IMR-90 (cell line): Measurements from ENCODE around the gene BMP5. TPM values are rescaled to one million over a fixed set of nuclear protein-coding genes. Genes with fewer than 3 reads are reported as not detected.

Source experiments
- ATAC-seq: fragments of 200-7000 bp; cut with Tn5 transposase; 2 replicates; pipeline ENCODE4 v1.9.1; 2020; ENCODE audit warnings: low read depth, mild to moderate bottlenecking, moderate library complexity
- BruUV-seq: library from RNA; stranded (reverse); fragments of 400-500 nt; replicated peaks from 2 replicates; lab custom pipeline; 2021; lab: Mats Ljungman, UMichigan
- CTCF ChIA-PET: fragments of 300-600 bp; formaldehyde crosslinking; extraction: SDS; loops from one replicate; lab custom pipeline; 2021; ENCODE audit warnings: antibody characterized with exemption; lab: Yijun Ruan, JAX
- POLR2A ChIA-PET: fragments of 300-600 bp; sonication (Branson Sonifier 250); formaldehyde crosslinking; loops from one replicate; lab custom pipeline; 2022; ENCODE audit warnings: antibody characterized with exemption; ENCODE audit not compliant: unreplicated experiment; lab: Charles Lee
- DNase-seq: peaks from one replicate; pipeline ENCODE4 v3.0.0; 2013
- H2AFZ ChIP-seq: replicated peaks from 2 replicates; pipeline ENCODE3; 2013; ENCODE audit warnings: low read length, mild to moderate bottlenecking; ENCODE audit not compliant: poor library complexity
- H2AK5ac ChIP-seq: 2 replicates; pipeline ENCODE4 v1.6.1; 2013; ENCODE audit warnings: low read depth, low read length, inconsistent platforms
- H2AK9ac ChIP-seq: replicated peaks from 2 replicates; pipeline ENCODE3; 2013; ENCODE audit warnings: mild to moderate bottlenecking, low read depth, low read length, moderate library complexity; ENCODE audit not compliant: poor library complexity
- H2BK120ac ChIP-seq: 2 replicates; pipeline ENCODE4 v1.6.1; 2013; ENCODE audit warnings: low read depth, low read length, inconsistent platforms
- H2BK15ac ChIP-seq: 3 replicates; pipeline ENCODE4 v1.6.1; 2013; ENCODE audit warnings: low read depth, low read length, inconsistent platforms
- H2BK20ac ChIP-seq: 2 replicates; pipeline ENCODE4 v1.6.1; 2013; ENCODE audit warnings: low read depth, mild to moderate bottlenecking, inconsistent platforms, low read length, moderate library complexity
- H2BK5ac ChIP-seq: 2 replicates; pipeline ENCODE4 v1.6.1; 2013; ENCODE audit warnings: mild to moderate bottlenecking, low read depth, low read length, inconsistent platforms; ENCODE audit not compliant: poor library complexity, severe bottlenecking
- H3K14ac ChIP-seq: replicated peaks from 2 replicates; pipeline ENCODE4 v1.6.1; 2013; ENCODE audit warnings: low read depth, low read length, inconsistent platforms
- H3K18ac ChIP-seq: 2 replicates; pipeline ENCODE4 v1.6.1; 2013; ENCODE audit warnings: low read depth, low read length, control low read depth
- H3K23ac ChIP-seq: 2 replicates; pipeline ENCODE4 v1.6.1; 2013; ENCODE audit warnings: low read depth, low read length, inconsistent platforms
- H3K27ac ChIP-seq: 2 replicates; pipeline ENCODE4 v1.5.1; 2013; ENCODE audit warnings: mild to moderate bottlenecking, control low read depth, low read length; ENCODE audit not compliant: insufficient read depth
- H3K27me3 ChIP-seq: 2 replicates; pipeline ENCODE4 v1.6.1; 2013; ENCODE audit warnings: low read length; ENCODE audit not compliant: control insufficient read depth, insufficient read depth
- H3K36me3 ChIP-seq: 2 replicates; pipeline ENCODE4 v1.6.1; 2013; ENCODE audit warnings: low read length, mixed read lengths; ENCODE audit not compliant: control insufficient read depth, insufficient read depth
- H3K4ac ChIP-seq: 2 replicates; pipeline ENCODE4 v1.6.1; 2013; ENCODE audit warnings: low read depth, low read length, inconsistent platforms
- H3K4me1 ChIP-seq: 2 replicates; pipeline ENCODE4 v1.6.1; 2013; ENCODE audit warnings: low read length, mixed read lengths; ENCODE audit not compliant: control insufficient read depth, insufficient read depth
- H3K4me2 ChIP-seq: 2 replicates; pipeline ENCODE4 v1.6.1; 2013; ENCODE audit warnings: low read depth, mild to moderate bottlenecking, control low read depth, low read length, moderate library complexity
- H3K4me3 ChIP-seq: 2 replicates; pipeline ENCODE4 v1.5.1; 2013; ENCODE audit warnings: low read depth, mild to moderate bottlenecking, control low read depth, low read length, moderate library complexity; ENCODE audit not compliant: insufficient read depth
- H3K56ac ChIP-seq: 2 replicates; pipeline ENCODE4 v1.6.1; 2013; ENCODE audit warnings: low read length, inconsistent platforms; ENCODE audit not compliant: insufficient read depth; ENCODE audit errors: extremely low read depth
- H3K79me1 ChIP-seq, 2 experiments: 2 replicates each; pipeline ENCODE4 v1.6.1; 2013; ENCODE audit warnings: low read length in 2 of 2, inconsistent platforms in 1 of 2, low read depth in 1 of 2
- H3K9ac ChIP-seq: 2 replicates; pipeline ENCODE4 v1.6.1; 2013; ENCODE audit warnings: low read depth, low read length, control low read depth
- H3K9me1 ChIP-seq: 2 replicates; pipeline ENCODE4 v1.6.1; 2013; ENCODE audit warnings: low read length, inconsistent platforms; ENCODE audit not compliant: insufficient read depth
- H3K9me3 ChIP-seq: 2 replicates; pipeline ENCODE4 v1.6.1; 2013; ENCODE audit warnings: low read length; ENCODE audit not compliant: control insufficient read depth, insufficient read depth
- H4K20me1 ChIP-seq: 2 replicates; pipeline ENCODE4 v1.6.1; 2013; ENCODE audit warnings: low read length, inconsistent platforms; ENCODE audit not compliant: insufficient read depth
- H4K5ac ChIP-seq: 2 replicates; pipeline ENCODE4 v1.6.1; 2013; ENCODE audit warnings: mild to moderate bottlenecking, low read depth, low read length, control low read depth
- H4K8ac ChIP-seq, 2 experiments: 2 replicates each; pipeline ENCODE4 v1.6.1; 2013; ENCODE audit warnings: low read depth in 2 of 2, low read length in 2 of 2, control low read depth in 1 of 2, inconsistent platforms in 1 of 2
- H4K91ac ChIP-seq: 2 replicates; pipeline ENCODE4 v1.6.1; 2013; ENCODE audit warnings: low read depth, low read length, inconsistent platforms; ENCODE audit not compliant: insufficient read depth
- BHLHE40 ChIP-seq: fragments of 150-350 bp; IDR thresholded peaks from 2 replicates; pipeline ENCODE4 v1.6.1; 2016; ENCODE audit warnings: mild to moderate bottlenecking, low read depth, low read length
- CEBPB ChIP-seq: IDR thresholded peaks from 2 replicates; pipeline ENCODE4 v1.6.1; 2012; ENCODE audit warnings: low read depth, low read length, improper control_type of control experiment
- CHD1 ChIP-seq: IDR thresholded peaks from 2 replicates; pipeline ENCODE4 v1.6.1; 2012; ENCODE audit warnings: low read depth, low read length, improper control_type of control experiment
- FOS ChIP-seq: fragments of 150-350 bp; IDR thresholded peaks from 2 replicates; pipeline ENCODE4 v1.6.1; 2016; ENCODE audit warnings: low read depth, low read length
- MAFK ChIP-seq: IDR thresholded peaks from 2 replicates; pipeline ENCODE4 v1.6.1; 2012; ENCODE audit warnings: low read depth, low read length, improper control_type of control experiment
- MAZ ChIP-seq: IDR thresholded peaks from 2 replicates; pipeline ENCODE4 v1.6.1; 2012; ENCODE audit warnings: low read depth, mild to moderate bottlenecking, low read length, improper control_type of control experiment, moderate library complexity, borderline replicate concordance
- MXI1 ChIP-seq: IDR thresholded peaks from 2 replicates; pipeline ENCODE4 v1.6.1; 2012; ENCODE audit warnings: low read depth, mild to moderate bottlenecking, low read length, moderate library complexity, borderline replicate concordance
- POLR2A ChIP-seq: IDR thresholded peaks from 2 replicates; pipeline ENCODE4 v1.6.1; 2012; ENCODE audit warnings: mild to moderate bottlenecking, low read depth, low read length
- RAD21 ChIP-seq: IDR thresholded peaks from 2 replicates; pipeline ENCODE4 v1.6.1; 2012; ENCODE audit warnings: low read length, improper control_type of control experiment
- RCOR1 ChIP-seq: IDR thresholded peaks from 2 replicates; pipeline ENCODE4 v1.6.1; 2012; ENCODE audit warnings: mild to moderate bottlenecking, low read length, improper control_type of control experiment; ENCODE audit not compliant: insufficient replicate concordance
- RFX5 ChIP-seq: IDR thresholded peaks from 2 replicates; pipeline ENCODE4 v1.8.0; 2012; ENCODE audit warnings: low read depth, mild to moderate bottlenecking, low read length, moderate library complexity
- WGBS, 2 experiments: methylation state at CpG; one replicate each; pipeline versions ENCODE4 v1.1.5 to v1.1.7; 2013; ENCODE audit warnings: missing lambda C conversion rate in 2 of 2; ENCODE audit not compliant: insufficient read length in 1 of 2; ENCODE audit errors: extremely low coverage in 2 of 2; 5-methylcytosine and 5-hydroxymethylcytosine counted together
- dilution Hi-C: fragments of 300-500 bp; cut with HindIII; formaldehyde crosslinking; loops from one replicate; pipeline ENCODE4 v1.14.3; 2018; ENCODE audit warnings: low sequenced_read_pairs; ENCODE audit not compliant: unreplicated experiment
- in situ Hi-C: fragments of 300-500 bp; cut with MboI; formaldehyde crosslinking; loops from 3 replicates; pipeline ENCODE4 v1.14.3; 2019; ENCODE audit warnings: low sequenced_read_pairs, inconsistent platforms, mixed read lengths
- intact Hi-C: fragments of 100-400 bp; cut with micrococcal nuclease; formaldehyde crosslinking; loops from 2 replicates; pipeline ENCODE4 v1.10.0; 2022
- polyA plus RNA-seq, 3 experiments: library from polyadenylated mRNA; depleted of rRNA; stranded (reverse); fragments of >200 nt; gene quantifications; 2 replicates each; pipeline ENCODE4 v1.2.3, GENCODE V29; 2012; ENCODE audit warnings: low replicate concordance in 1 of 3
- total RNA-seq: library from RNA; depleted of rRNA; stranded (reverse); fragments of >200 nt; gene quantifications from 2 replicates; pipeline ENCODE4 v1.2.3, GENCODE V29; 2012
- TF ChIP-seq, protein P1 (sequence below): fragments of 150-350 bp; IDR thresholded peaks from 2 replicates; pipeline ENCODE4 v1.6.1; 2017; ENCODE audit warnings: mild to moderate bottlenecking, antibody characterized with exemption, low read length, low read depth
- TF ChIP-seq, protein P2 (sequence below): fragments of 150-350 bp; IDR thresholded peaks from 2 replicates; pipeline ENCODE4 v1.6.1; 2016; ENCODE audit warnings: low read depth, mild to moderate bottlenecking, low read length, moderate library complexity, borderline replicate concordance

Gene BMP5
- total and polyA plus RNA-seq, 2 of the 4 experiments (the other 2 are of a cell fraction): under 0.01 to 0.02 TPM

DNA sequence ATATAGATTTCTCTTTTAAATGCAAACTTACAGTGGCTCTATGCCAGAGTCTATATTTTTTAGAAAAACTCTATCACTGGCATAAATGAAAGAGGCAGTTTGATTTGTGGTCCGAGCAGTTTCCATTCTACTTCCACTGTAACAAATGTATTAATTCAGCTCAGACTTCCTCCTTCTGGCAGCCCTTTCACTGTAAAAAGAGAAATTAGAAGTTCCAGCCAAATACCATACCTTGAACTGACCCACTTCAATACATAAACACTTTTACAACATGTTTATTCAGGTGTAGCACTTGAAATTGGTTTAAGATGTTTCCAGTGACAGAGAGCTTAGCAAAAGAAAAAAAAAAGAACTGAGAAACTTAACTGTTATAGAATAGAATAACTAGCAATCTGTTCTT, 99.3 kb downstream of the BMP5 start:
- H3K27me3 ChIP-seq: no peaks in the 10 kb centered on the region
- no peaks in the 10 kb centered on the region for H4K20me1 ChIP-seq
- H3K36me3 ChIP-seq: no peaks in the 10 kb centered on the region
- no TSS peak for BruUV-seq
- no peak overlapping the region for H2AFZ ChIP-seq
- H3K9me1 ChIP-seq: no peaks in the 10 kb centered on the region
- ChIA-PET POLR2A (no interaction called here), CTCF (interaction anchor here (0.7 kb wide), 1 partner anchor 151 kb away, joined by 3 read pairs; no protein-coding TSS in a partner anchor)
- no peak overlapping the region for H3K4me2 ChIP-seq
- DNase-seq (no peak), ATAC-seq (no peak)
- H3K9me3 ChIP-seq: no peaks in the 10 kb centered on the region; the same call in 1 of the 2 replicates
- H3K56ac ChIP-seq: no peak overlapping the region
- no peak overlapping the region for H4K91ac ChIP-seq
- TF ChIP-seq RCOR1 (no peak), MAFK (no peak), FOS (no peak), MXI1 (no peak), MAZ (no peak), BHLHE40 (no peak), POLR2A (no peak), RFX5 (no peak), CEBPB (no peak), RAD21 (no peak), CHD1 (no peak)
- TF ChIP-seq, protein P1, sequence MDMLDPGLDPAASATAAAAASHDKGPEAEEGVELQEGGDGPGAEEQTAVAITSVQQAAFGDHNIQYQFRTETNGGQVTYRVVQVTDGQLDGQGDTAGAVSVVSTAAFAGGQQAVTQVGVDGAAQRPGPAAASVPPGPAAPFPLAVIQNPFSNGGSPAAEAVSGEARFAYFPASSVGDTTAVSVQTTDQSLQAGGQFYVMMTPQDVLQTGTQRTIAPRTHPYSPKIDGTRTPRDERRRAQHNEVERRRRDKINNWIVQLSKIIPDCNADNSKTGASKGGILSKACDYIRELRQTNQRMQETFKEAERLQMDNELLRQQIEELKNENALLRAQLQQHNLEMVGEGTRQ: no peak
- TF ChIP-seq, protein P2, sequence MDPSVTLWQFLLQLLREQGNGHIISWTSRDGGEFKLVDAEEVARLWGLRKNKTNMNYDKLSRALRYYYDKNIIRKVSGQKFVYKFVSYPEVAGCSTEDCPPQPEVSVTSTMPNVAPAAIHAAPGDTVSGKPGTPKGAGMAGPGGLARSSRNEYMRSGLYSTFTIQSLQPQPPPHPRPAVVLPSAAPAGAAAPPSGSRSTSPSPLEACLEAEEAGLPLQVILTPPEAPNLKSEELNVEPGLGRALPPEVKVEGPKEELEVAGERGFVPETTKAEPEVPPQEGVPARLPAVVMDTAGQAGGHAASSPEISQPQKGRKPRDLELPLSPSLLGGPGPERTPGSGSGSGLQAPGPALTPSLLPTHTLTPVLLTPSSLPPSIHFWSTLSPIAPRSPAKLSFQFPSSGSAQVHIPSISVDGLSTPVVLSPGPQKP: no peak
- H4K8ac ChIP-seq: no peak overlapping the region
- dilution Hi-C loops (no loop called here), in situ Hi-C loops (no loop called here), intact Hi-C loops (no loop called here)
- H2AK9ac ChIP-seq: no peak overlapping the region
- H3K79me1 ChIP-seq: no peaks in the 10 kb centered on the region
- no CpG with 5 or more reads among the region's 1 CpG for WGBS, 2 experiments
- no peak overlapping the region for H3K14ac ChIP-seq
- no peak overlapping the region for H2BK15ac ChIP-seq
- no peak overlapping the region for H3K9ac ChIP-seq
- peaks cover 6% of the 10 kb centered on the region; the same call in 1 of the 2 replicates for H3K4me1 ChIP-seq
- H3K27ac ChIP-seq: no peak overlapping the region
- H3K23ac ChIP-seq: no peak overlapping the region
- H3K4me3 ChIP-seq: no peak overlapping the region
- H4K5ac ChIP-seq: no peak overlapping the region
- H2BK5ac ChIP-seq: no peak overlapping the region
- no peak overlapping the region for H2BK120ac ChIP-seq
- H2BK20ac ChIP-seq: no peak overlapping the region
- H3K18ac ChIP-seq: no peak overlapping the region
- H2AK5ac ChIP-seq: no peak overlapping the region
- H3K4ac ChIP-seq: no peak overlapping the region
